ENCODE data around the gene FAM20C. TPM values are rescaled to one million over a fixed set of nuclear protein-coding genes. Genes with fewer than 3 reads are reported as not detected.

FAM20C gene
- total RNA-seq, 2 donors from 2014 or later = 32.5 to 106 TPM

DNA sequence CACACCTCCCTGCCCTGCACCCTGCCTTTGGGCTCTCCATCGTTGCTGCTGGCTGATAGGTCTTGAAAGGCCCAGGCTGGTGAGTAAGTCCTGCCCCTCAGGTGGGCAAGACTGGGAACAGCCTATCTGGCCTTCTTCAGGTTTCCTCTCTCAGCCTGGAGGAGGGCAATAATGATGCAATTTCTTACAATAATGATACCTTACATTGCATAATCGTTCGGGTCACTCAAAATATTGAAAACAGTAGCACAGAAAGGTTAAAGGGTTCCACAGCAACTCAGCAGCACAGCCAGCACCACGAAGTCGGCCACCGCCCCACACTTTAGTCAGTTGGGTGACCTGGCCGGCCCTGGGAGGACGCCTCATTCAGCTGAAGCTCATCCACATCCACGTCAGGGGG, 16.0 kb upstream of the FAM20C start:
- Histone ChIP-seq H3K36me3 (no peaks in the 10 kb centered on the region), H3K9me3 (no peaks in the 10 kb centered on the region), H3K4me3 (no peak overlapping the region), H3K4me1 (ENCODE audit: control insufficient read depth in 1 of 2, low read depth in 2 of 2) (no peaks in the 10 kb centered on the region), H3K27ac (no peak overlapping the region), H3K27me3 (replicated peaks; ENCODE audit: insufficient read depth) (no peaks in the 10 kb centered on the region)
- TF ChIP-seq, protein P1, sequence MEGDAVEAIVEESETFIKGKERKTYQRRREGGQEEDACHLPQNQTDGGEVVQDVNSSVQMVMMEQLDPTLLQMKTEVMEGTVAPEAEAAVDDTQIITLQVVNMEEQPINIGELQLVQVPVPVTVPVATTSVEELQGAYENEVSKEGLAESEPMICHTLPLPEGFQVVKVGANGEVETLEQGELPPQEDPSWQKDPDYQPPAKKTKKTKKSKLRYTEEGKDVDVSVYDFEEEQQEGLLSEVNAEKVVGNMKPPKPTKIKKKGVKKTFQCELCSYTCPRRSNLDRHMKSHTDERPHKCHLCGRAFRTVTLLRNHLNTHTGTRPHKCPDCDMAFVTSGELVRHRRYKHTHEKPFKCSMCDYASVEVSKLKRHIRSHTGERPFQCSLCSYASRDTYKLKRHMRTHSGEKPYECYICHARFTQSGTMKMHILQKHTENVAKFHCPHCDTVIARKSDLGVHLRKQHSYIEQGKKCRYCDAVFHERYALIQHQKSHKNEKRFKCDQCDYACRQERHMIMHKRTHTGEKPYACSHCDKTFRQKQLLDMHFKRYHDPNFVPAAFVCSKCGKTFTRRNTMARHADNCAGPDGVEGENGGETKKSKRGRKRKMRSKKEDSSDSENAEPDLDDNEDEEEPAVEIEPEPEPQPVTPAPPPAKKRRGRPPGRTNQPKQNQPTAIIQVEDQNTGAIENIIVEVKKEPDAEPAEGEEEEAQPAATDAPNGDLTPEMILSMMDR (IDR thresholded peaks at IDR 0.05) = no peak
- ATAC-seq (ENCODE audit: insufficient number of reproducible peaks, low FRiP score, low read depth) (no peak), DNase-seq (ENCODE audit: low spot score) (no peak)

DNA sequence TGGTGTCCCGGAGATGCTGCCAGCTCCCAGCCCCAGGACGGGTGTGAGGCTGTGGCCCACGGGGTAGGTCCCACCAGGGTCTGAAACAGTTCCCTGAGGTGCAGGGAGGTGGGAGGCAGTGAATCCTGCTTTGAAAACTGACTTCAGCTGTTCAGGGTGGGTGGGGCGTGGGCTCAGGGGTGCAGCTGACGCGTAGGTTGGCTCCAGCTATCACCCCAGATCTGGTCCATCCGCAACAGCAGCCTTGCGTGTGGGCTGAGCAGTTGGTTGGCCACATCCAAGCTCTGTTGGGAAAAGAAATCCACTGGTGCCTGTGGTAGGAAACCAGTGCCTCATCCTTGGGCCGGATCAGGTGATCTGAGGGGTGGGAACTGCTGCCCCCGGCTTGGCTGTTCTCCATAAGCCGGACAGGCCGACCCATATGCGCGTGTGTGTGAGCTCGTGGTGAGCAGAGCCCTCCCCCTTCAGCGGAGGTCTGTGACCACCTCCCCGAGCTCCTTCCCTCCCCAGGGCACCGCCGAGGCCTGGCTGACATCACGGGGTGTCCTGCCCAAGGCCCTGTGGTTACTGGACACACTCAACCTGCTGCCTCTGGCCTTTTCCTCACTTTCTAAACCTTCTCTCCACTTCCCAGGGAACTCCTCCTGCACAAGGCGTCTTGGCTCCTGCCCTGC, 15.4 kb upstream of the FAM20C start:
- no peak for ATAC-seq (ENCODE audit: insufficient number of reproducible peaks, low FRiP score, low read depth)
- no peaks in the 10 kb centered on the region for H3K9me3 ChIP-seq
- DNase-seq (ENCODE audit: low spot score) = no peak
- TF ChIP-seq, protein P1 (IDR thresholded peaks at IDR 0.05) = no peak
- H3K36me3 ChIP-seq = no peaks in the 10 kb centered on the region
- H3K4me3 ChIP-seq = no peak overlapping the region
- no peaks in the 10 kb centered on the region for H3K27me3 ChIP-seq (replicated peaks; ENCODE audit: insufficient read depth)
- H3K4me1 ChIP-seq (ENCODE audit: control insufficient read depth in 1 of 2, low read depth in 2 of 2) = no peaks in the 10 kb centered on the region
- no peak overlapping the region for H3K27ac ChIP-seq

DNA sequence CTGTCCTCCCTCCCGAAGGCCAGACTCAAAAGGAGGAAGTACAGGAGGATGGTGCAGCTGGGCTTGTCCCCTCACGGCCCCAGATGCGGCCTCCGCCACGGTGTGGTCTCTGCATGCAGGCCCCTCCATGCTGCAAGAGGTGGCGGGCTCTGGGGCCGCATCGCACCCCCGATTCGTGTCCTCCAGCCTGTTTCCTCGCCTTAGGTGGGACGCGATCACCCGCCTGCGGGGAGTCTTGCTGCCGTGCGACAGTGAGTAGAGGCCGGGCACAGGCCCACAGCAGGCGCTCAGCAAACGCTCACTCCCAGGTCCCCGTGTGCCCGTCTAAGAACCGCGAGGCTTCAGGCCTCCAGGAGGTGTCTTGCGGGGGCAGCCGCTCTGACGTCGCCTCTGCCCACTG, 13.9 kb upstream of the FAM20C start:
- Histone ChIP-seq H3K4me3 (no peak overlapping the region), H3K9me3 (no peaks in the 10 kb centered on the region), H3K27me3 (replicated peaks; ENCODE audit: insufficient read depth) (no peaks in the 10 kb centered on the region), H3K36me3 (no peaks in the 10 kb centered on the region), H3K4me1 (ENCODE audit: control insufficient read depth in 1 of 2, low read depth in 2 of 2) (no peaks in the 10 kb centered on the region), H3K27ac (no peak overlapping the region)
- DNase-seq (ENCODE audit: low spot score) (no peak), ATAC-seq (ENCODE audit: insufficient number of reproducible peaks, low FRiP score, low read depth) (no peak)
- TF ChIP-seq, protein P1 (IDR thresholded peaks at IDR 0.05) = no peak

DNA sequence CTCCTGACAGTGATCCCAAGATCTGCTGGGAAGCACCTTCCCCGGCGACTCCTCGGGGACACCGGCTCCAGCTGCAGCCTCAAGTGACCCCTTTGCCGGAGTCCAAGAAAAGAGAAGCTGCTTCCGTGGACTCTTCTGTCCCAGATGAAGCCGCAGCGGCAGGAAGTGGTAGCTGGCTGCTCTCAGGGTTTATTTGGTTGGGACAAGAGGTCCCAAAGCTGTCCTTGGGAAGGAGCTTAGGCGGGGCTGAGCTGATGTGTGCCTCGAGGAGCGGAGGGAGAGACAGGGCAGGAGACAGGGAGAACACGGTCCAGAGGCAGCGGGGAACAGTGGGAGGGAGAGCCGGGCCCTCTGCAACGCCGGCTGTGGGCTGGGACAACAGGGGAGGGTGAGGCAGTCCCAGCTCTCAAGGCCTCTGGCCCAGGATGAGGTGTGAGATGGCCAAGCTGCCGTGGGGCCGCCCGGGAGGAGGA, 13.1 kb upstream of the FAM20C start:
- H3K27ac ChIP-seq = no peak overlapping the region
- no peak for ATAC-seq (ENCODE audit: insufficient number of reproducible peaks, low FRiP score, low read depth)
- no peak for DNase-seq (ENCODE audit: low spot score)
- TF ChIP-seq, protein P1 (IDR thresholded peaks at IDR 0.05) = no peak
- H3K9me3 ChIP-seq = no peaks in the 10 kb centered on the region
- H3K36me3 ChIP-seq = no peaks in the 10 kb centered on the region
- no peaks in the 10 kb centered on the region for H3K4me1 ChIP-seq (ENCODE audit: control insufficient read depth in 1 of 2, low read depth in 2 of 2)
- no peaks in the 10 kb centered on the region for H3K27me3 ChIP-seq (replicated peaks; ENCODE audit: insufficient read depth)
- H3K4me3 ChIP-seq = no peak overlapping the region

DNA sequence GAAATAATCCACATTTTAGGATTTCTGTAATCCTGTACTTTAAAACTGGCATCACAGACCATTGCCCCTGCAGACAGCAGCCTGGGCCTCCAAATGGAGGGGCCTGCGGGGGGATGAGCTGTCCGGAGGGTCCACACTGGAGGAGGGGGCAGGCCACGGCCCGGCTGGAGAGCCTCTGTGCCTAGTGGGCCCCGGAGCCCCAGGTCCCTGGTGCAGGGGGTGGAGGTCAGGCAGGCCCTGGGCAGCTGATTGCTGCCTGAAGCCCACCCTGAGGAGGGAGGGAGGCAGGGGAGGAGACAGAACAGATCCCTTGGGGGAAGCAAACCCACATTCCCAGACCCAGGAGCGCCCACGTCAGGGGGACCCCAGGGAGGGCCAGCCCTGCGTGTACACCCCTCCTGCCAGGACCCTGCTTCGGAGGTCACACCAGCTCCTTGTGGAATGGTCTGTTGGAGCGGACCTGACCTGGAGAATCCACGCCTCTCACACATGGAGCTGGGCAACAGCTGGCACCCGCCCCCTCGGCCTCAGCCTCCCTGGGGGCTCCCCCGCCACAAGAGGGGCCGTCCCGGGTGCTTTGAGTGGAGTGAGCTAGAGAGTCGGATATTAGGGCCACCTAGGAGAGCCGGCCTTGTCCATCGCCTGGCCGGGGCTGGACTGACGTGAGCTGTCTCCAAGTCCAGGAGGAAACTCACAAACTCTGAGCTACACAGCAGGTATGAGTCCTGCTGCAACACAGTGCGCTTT, 12.2 kb upstream of the FAM20C start:
- no peak overlapping the region for H3K27ac ChIP-seq
- no peak for ATAC-seq (ENCODE audit: insufficient number of reproducible peaks, low FRiP score, low read depth)
- peaks cover 0 to 7% of the 10 kb centered on the region in 2 donors for H3K4me1 ChIP-seq (ENCODE audit: control insufficient read depth in 1 of 2, low read depth in 2 of 2)
- no peaks in the 10 kb centered on the region for H3K27me3 ChIP-seq (replicated peaks; ENCODE audit: insufficient read depth)
- no peak for DNase-seq (ENCODE audit: low spot score)
- H3K36me3 ChIP-seq = no peaks in the 10 kb centered on the region
- TF ChIP-seq, protein P1 (IDR thresholded peaks at IDR 0.05) = no peak
- H3K4me3 ChIP-seq = no peak overlapping the region
- H3K9me3 ChIP-seq = no peaks in the 10 kb centered on the region
